PC-9 (cell line): ENCODE results near the gene CFAP99. TPM values are rescaled to one million over a fixed set of nuclear protein-coding genes. Genes with fewer than 3 reads are reported as not detected.

Source experiments
- BruUV-seq: library from RNA; stranded (reverse); fragments of 400-500 nt; replicated peaks from 2 replicates; lab custom pipeline; 2021; lab: Mats Ljungman, UMichigan
- CTCF ChIA-PET: fragments of 300-600 bp; sonication (Branson Sonifier 250); formaldehyde crosslinking; loops from one replicate; lab custom pipeline; 2022; ENCODE audit warnings: antibody characterized with exemption; lab: Charles Lee
- POLR2A ChIA-PET: fragments of 300-600 bp; sonication (Branson Sonifier 250); formaldehyde crosslinking; loops from one replicate; lab custom pipeline; 2022; ENCODE audit warnings: antibody characterized with exemption; ENCODE audit not compliant: unreplicated experiment; lab: Charles Lee
- DNase-seq, 2 experiments: peaks; one replicate each; pipeline versions ENCODE4 v3.0.0 to v3.0.0-alpha.2; 2015 to 2022; ENCODE audit warnings: mixed read lengths in 1 of 2
- H2AFZ ChIP-seq: fragments of 200-600 bp; sonication (generic); 2 replicates; pipeline ENCODE4 v1.8.1; 2017; ENCODE audit warnings: antibody characterized with exemption
- H3F3A ChIP-seq: fragments of 200-600 bp; sonication (generic); 2 replicates; pipeline ENCODE4 v1.8.1; 2017; ENCODE audit warnings: antibody characterized with exemption, mild to moderate bottlenecking, low read depth; ENCODE audit not compliant: insufficient read depth
- H3K27ac ChIP-seq: fragments of 200-600 bp; sonication (generic); 2 replicates; pipeline ENCODE4 v1.6.1; 2016; ENCODE audit warnings: mixed run types
- H3K27me3 ChIP-seq: fragments of 200-600 bp; sonication (generic); 2 replicates; pipeline ENCODE4 v1.6.1; 2016; ENCODE audit warnings: low read depth, mixed run types; ENCODE audit not compliant: insufficient read depth
- H3K36me3 ChIP-seq: fragments of 200-600 bp; sonication (generic); 2 replicates; pipeline ENCODE4 v1.6.1; 2016; ENCODE audit warnings: low read depth, mixed run types
- H3K4me1 ChIP-seq: fragments of 200-600 bp; sonication (generic); replicated peaks from 2 replicates; pipeline ENCODE4 v1.6.1; 2016; ENCODE audit warnings: mixed run types; ENCODE audit not compliant: insufficient read depth
- H3K4me2 ChIP-seq: fragments of 200-600 bp; sonication (generic); 2 replicates; pipeline ENCODE4 v1.6.1; 2017; ENCODE audit warnings: mixed run types
- H3K4me3 ChIP-seq: fragments of 200-600 bp; sonication (generic); 2 replicates; pipeline ENCODE4 v1.6.1; 2016; ENCODE audit warnings: mixed run types
- H3K79me2 ChIP-seq: fragments of 200-600 bp; sonication (generic); 2 replicates; pipeline ENCODE4 v1.6.1; 2017; ENCODE audit warnings: low read depth, mixed run types
- H3K9me2 ChIP-seq: fragments of 200-600 bp; sonication (generic); 2 replicates; pipeline ENCODE4 v1.8.1; 2017; ENCODE audit warnings: mild to moderate bottlenecking; ENCODE audit not compliant: insufficient read depth
- H3K9me3 ChIP-seq: fragments of 200-600 bp; sonication (generic); 2 replicates; pipeline ENCODE4 v1.8.1; 2016; ENCODE audit warnings: low read depth; ENCODE audit not compliant: insufficient read depth
- H4K20me1 ChIP-seq: fragments of 200-600 bp; sonication (generic); 2 replicates; pipeline ENCODE4 v1.8.1; 2017; ENCODE audit not compliant: insufficient read depth
- CTCF ChIP-seq: fragments of 200-600 bp; sonication (generic); conservative IDR thresholded peaks from 2 replicates; pipeline ENCODE4 v1.6.1; 2017; ENCODE audit warnings: mixed run types, antibody characterized with exemption, mild to moderate bottlenecking, moderate library complexity
- EZH2 ChIP-seq: fragments of 200-600 bp; sonication (generic); IDR thresholded peaks from 2 replicates; pipeline ENCODE4 v1.8.0; 2017; ENCODE audit warnings: antibody characterized with exemption, low read depth
- intact Hi-C: fragments of 100-400 bp; cut with micrococcal nuclease; formaldehyde crosslinking; loops from one replicate; pipeline ENCODE4 v1.10.0; 2022; ENCODE audit not compliant: unreplicated experiment
- total RNA-seq: library from RNA; stranded (reverse); gene quantifications from 2 replicates; pipeline ENCODE4 v1.2.3, GENCODE V29; 2021

The CFAP99 gene
- total RNA-seq, 1 experiment from 2014 or later: 0.85 TPM

- Histone ChIP-seq H4K20me1 (peaks cover 26% of the 10 kb centered on the region), H3K4me3 (no peak overlapping the region), H3K27me3 (peaks cover 40% of the 10 kb centered on the region), H3K4me2 (no peak overlapping the region), H3K79me2 (no peaks in the 10 kb centered on the region), H3F3A (peaks cover 27% of the 10 kb centered on the region), H3K9me2 (no peaks in the 10 kb centered on the region), H2AFZ (no peak overlapping the region), H3K27ac (no peak overlapping the region), H3K9me3 (no peaks in the 10 kb centered on the region), H3K36me3 (no peaks in the 10 kb centered on the region), H3K4me1 (no peaks in the 10 kb centered on the region)
- POLR2A ChIA-PET: no interaction called here
- DNase-seq: no peak
- no TSS peak for BruUV-seq
- intact Hi-C loops: no loop called here
- CTCF ChIA-PET: no interaction called here
- TF ChIP-seq EZH2 (no peak), CTCF (no peak)
Measured at GRCh38 chr4:2432991-2433530, 14.3 kb downstream of the CFAP99 start.

DNA sequence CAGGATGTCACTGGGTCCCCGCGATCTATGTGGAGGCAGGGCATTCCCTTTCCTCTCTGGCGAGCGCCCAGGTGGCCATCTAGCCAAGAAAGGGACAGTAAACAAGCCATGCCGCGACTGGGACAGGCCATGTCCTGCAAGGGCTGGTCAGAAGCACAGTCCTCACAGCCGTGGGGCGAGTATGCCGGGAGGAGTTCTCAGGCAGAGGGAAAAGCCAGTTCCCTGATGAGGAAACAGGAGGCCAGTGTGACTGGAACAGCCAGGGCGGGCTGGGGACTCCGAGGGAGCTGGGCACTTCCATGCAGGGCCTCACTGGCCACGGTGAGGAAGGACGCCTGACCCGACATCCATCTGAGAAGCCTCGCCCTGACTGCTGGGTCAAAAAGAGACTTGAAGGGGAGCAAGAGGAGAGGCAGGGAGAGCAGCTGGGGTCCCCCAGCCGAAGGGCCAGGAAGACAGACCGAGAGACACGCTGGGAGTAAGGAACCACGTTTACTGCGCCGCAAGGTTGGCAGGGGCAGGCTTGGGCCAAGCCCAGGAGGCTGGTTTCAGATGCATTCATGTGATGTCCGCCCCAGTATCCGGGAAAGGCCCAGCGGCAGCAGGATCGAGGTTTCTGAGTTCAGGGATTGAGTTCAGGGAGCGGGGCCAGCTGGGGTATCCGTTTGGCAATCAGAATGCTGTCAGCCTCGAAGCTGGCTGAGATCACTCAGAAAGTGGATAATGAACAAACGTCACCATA is 15.0 kb downstream of the CFAP99 start:
- H3K4me2 ChIP-seq: no peak overlapping the region
- no peak for DNase-seq
- H3K4me3 ChIP-seq: no peak overlapping the region
- H3K9me2 ChIP-seq: no peaks in the 10 kb centered on the region
- ChIA-PET CTCF (no interaction called here), POLR2A (no interaction called here)
- H3K27me3 ChIP-seq: peaks cover 40% of the 10 kb centered on the region
- H3K79me2 ChIP-seq: no peaks in the 10 kb centered on the region
- H3K9me3 ChIP-seq: no peaks in the 10 kb centered on the region
- no peaks in the 10 kb centered on the region for H3K4me1 ChIP-seq
- intact Hi-C loops: no loop called here
- no peak overlapping the region for H2AFZ ChIP-seq
- no peaks in the 10 kb centered on the region for H3K36me3 ChIP-seq
- peaks cover 27% of the 10 kb centered on the region for H3F3A ChIP-seq
- no peak overlapping the region for H3K27ac ChIP-seq
- no peak for TF ChIP-seq CTCF
- TF ChIP-seq EZH2: no peak
- peaks cover 24% of the 10 kb centered on the region for H4K20me1 ChIP-seq
- BruUV-seq: no TSS peak

GRCh38 chr4:2434420-2434819 is 15.7 kb downstream of the CFAP99 start:
- H3K4me2 ChIP-seq: no peak overlapping the region
- no peaks in the 10 kb centered on the region for H3K4me1 ChIP-seq
- intact Hi-C loops: no loop called here
- no peak overlapping the region for H2AFZ ChIP-seq
- peaks cover 20% of the 10 kb centered on the region for H3F3A ChIP-seq
- BruUV-seq: no TSS peak
- TF ChIP-seq EZH2: no peak
- TF ChIP-seq CTCF: no peak
- no peaks in the 10 kb centered on the region for H3K36me3 ChIP-seq
- H3K4me3 ChIP-seq: no peak overlapping the region
- peaks cover 45% of the 10 kb centered on the region for H3K27me3 ChIP-seq
- ChIA-PET CTCF (no interaction called here), POLR2A (no interaction called here)
- no peak overlapping the region for H3K27ac ChIP-seq
- no peaks in the 10 kb centered on the region for H3K9me3 ChIP-seq
- H4K20me1 ChIP-seq: peaks cover 19% of the 10 kb centered on the region
- no peaks in the 10 kb centered on the region for H3K9me2 ChIP-seq
- no peaks in the 10 kb centered on the region for H3K79me2 ChIP-seq
- DNase-seq: no peak
